ENCODE measurements around the gene THAP12.

GRCh38 chr11:76329983-76330382 lies 50.9 kb downstream of the THAP12 start:
- TF ChIP-seq CTCF (IDR thresholded peaks at IDR 0.05) = no peak
- TF ChIP-seq POLR2A (IDR thresholded peaks at IDR 0.05) = no peak

Measured in lower leg skin (tissue), 3 donors.